OCI-LY7 (cell line): ENCODE data around the gene DIP2A. TPM values are rescaled to one million over a fixed set of nuclear protein-coding genes. Genes with fewer than 3 reads are reported as not detected.

Experiments used
- BruUV-seq: library from RNA; stranded (reverse); fragments of 400-500 nt; replicated peaks from 2 replicates; lab custom pipeline; 2021; lab: Mats Ljungman, UMichigan
- CTCF ChIA-PET: fragments of 300-600 bp; sonication (Branson Sonifier 250); formaldehyde crosslinking; loops from one replicate; lab custom pipeline; 2022; ENCODE audit warnings: antibody characterized with exemption; ENCODE audit not compliant: unreplicated experiment; lab: Charles Lee
- POLR2A ChIA-PET: fragments of 300-600 bp; sonication (Branson Sonifier 250); formaldehyde crosslinking; loops from one replicate; lab custom pipeline; 2022; ENCODE audit warnings: antibody characterized with exemption; lab: Charles Lee
- DNase-seq: peaks from one replicate; pipeline ENCODE4 v3.0.0-alpha.2; 2015; ENCODE audit warnings: low spot score
- H2AFZ ChIP-seq: fragments of 200-600 bp; sonication (generic), shearing (Covaris generic); 2 replicates; pipeline ENCODE4 v1.6.1; 2014; ENCODE audit warnings: mild to moderate bottlenecking, antibody characterized with exemption, low read length, moderate library complexity
- H3K27ac ChIP-seq: fragments of 200-600 bp; sonication (generic); 2 replicates; pipeline ENCODE4 v1.5.1; 2014; ENCODE audit warnings: mixed run types, low read depth, mild to moderate bottlenecking, moderate library complexity, low read length, inconsistent platforms; ENCODE audit not compliant: poor library complexity, severe bottlenecking
- H3K36me3 ChIP-seq: fragments of 200-600 bp; sonication (generic); 2 replicates; pipeline ENCODE4 v1.6.1; 2014; ENCODE audit warnings: mild to moderate bottlenecking, antibody characterized with exemption, low read length, moderate library complexity, mixed read lengths; ENCODE audit not compliant: insufficient read depth
- H3K4me1 ChIP-seq: fragments of 200-600 bp; sonication (generic); 2 replicates; pipeline ENCODE4 v1.5.1; 2014; ENCODE audit warnings: mild to moderate bottlenecking, low read length; ENCODE audit not compliant: insufficient read depth, poor library complexity, severe bottlenecking
- H3K4me2 ChIP-seq: fragments of 200-600 bp; sonication (generic); 2 replicates; pipeline ENCODE4 v1.6.1; 2014; ENCODE audit warnings: mild to moderate bottlenecking, low read length
- H3K4me3 ChIP-seq: fragments of 200-600 bp; sonication (generic); 2 replicates; pipeline ENCODE4 v1.5.1; 2014; ENCODE audit warnings: mild to moderate bottlenecking, low read depth, low read length; ENCODE audit not compliant: poor library complexity, severe bottlenecking
- H3K79me2 ChIP-seq: fragments of 200-600 bp; sonication (generic); 2 replicates; pipeline ENCODE4 v1.6.1; 2016; ENCODE audit warnings: low read depth, mild to moderate bottlenecking, low read length, moderate library complexity, mixed read lengths; ENCODE audit not compliant: insufficient read depth
- H3K9me2 ChIP-seq: fragments of 200-600 bp; sonication (generic); 2 replicates; pipeline ENCODE4 v1.6.1; 2016; ENCODE audit warnings: mild to moderate bottlenecking, low read length, mixed read lengths; ENCODE audit not compliant: insufficient read depth
- H3K9me3 ChIP-seq: fragments of 200-600 bp; sonication (generic); 2 replicates; pipeline ENCODE4 v1.6.1; 2014; ENCODE audit warnings: mild to moderate bottlenecking, mixed run types, low read length, mixed read lengths
- H4K20me1 ChIP-seq: fragments of 200-600 bp; sonication (generic); 2 replicates; pipeline ENCODE4 v1.6.1; 2014; ENCODE audit warnings: mild to moderate bottlenecking, antibody characterized with exemption, low read length, moderate library complexity, mixed read lengths; ENCODE audit not compliant: insufficient read depth
- EZH2phosphoT487 ChIP-seq: fragments of 200-600 bp; sonication (generic); IDR thresholded peaks from 2 replicates; pipeline ENCODE4 v1.6.1; 2018; ENCODE audit warnings: low read depth, borderline replicate concordance, mild to moderate bottlenecking, mixed run types, antibody characterized with exemption, low read length, moderate library complexity, mixed read lengths
- intact Hi-C: fragments of 100-400 bp; cut with micrococcal nuclease; formaldehyde crosslinking; loops from one replicate; pipeline ENCODE4 v1.10.0; 2022; ENCODE audit not compliant: unreplicated experiment
- total RNA-seq, 2 experiments: library from RNA; depleted of rRNA in 1 of 2; stranded (reverse); fragments of >200 nt in 1 of 2; shearing (Covaris generic) in 1 of 2; gene quantifications; 2 replicates each; pipeline ENCODE4 v1.2.3, GENCODE V29; 2014 to 2022
- TF ChIP-seq, protein P1 (sequence below): fragments of 200-600 bp; sonication (generic); conservative IDR thresholded peaks from 2 replicates; pipeline ENCODE4 v1.5.1; 2014; ENCODE audit warnings: mild to moderate bottlenecking, antibody characterized with exemption, low read length, moderate library complexity, mixed read lengths

DIP2A gene
- total RNA-seq, 2 experiments from 2014 or later, result 27.9 to 44.7 TPM

DNA sequence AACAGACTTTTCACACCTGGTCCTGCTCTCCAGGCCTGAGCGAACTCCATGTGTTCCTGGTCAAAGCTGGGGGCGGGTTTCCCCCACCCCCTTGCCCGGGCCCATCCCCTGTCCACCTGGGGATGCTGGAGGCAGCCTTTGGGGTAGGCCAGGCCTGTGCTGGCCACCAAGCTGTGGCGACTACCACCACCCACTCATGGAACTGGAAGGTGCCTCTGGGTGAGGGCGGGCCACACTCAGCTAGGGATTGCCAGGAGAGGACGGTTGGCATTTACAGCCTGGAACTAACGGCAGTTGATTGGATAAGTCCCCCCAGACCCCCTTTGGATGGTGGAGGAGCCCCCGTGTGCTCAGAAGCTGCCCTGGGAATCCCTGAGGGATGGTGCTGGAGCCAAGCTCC, 138.3 kb downstream of the DIP2A start:
- no peak for DNase-seq
- Histone ChIP-seq H3K9me2 (no peaks in the 10 kb centered on the region), H3K4me1 (no peaks in the 10 kb centered on the region), H3K4me3 (no peak overlapping the region), H3K9me3 (0 out of 2 replicates have a peak, but pooled peaks cover 10% of the 10 kb centered on the region), H2AFZ (no peak overlapping the region), H3K79me2 (no peaks in the 10 kb centered on the region), H4K20me1 (no peaks in the 10 kb centered on the region), H3K4me2 (no peak overlapping the region), H3K36me3 (no peaks in the 10 kb centered on the region), H3K27ac (no peak overlapping the region)
- CTCF ChIA-PET, result no interaction called here
- TF ChIP-seq EZH2phosphoT487, result no peak
- TF ChIP-seq, protein P1, sequence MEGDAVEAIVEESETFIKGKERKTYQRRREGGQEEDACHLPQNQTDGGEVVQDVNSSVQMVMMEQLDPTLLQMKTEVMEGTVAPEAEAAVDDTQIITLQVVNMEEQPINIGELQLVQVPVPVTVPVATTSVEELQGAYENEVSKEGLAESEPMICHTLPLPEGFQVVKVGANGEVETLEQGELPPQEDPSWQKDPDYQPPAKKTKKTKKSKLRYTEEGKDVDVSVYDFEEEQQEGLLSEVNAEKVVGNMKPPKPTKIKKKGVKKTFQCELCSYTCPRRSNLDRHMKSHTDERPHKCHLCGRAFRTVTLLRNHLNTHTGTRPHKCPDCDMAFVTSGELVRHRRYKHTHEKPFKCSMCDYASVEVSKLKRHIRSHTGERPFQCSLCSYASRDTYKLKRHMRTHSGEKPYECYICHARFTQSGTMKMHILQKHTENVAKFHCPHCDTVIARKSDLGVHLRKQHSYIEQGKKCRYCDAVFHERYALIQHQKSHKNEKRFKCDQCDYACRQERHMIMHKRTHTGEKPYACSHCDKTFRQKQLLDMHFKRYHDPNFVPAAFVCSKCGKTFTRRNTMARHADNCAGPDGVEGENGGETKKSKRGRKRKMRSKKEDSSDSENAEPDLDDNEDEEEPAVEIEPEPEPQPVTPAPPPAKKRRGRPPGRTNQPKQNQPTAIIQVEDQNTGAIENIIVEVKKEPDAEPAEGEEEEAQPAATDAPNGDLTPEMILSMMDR, result no peak
- intact Hi-C loops, result no loop called here
- POLR2A ChIA-PET, result no interaction called here
- no TSS peak for BruUV-seq

DNA sequence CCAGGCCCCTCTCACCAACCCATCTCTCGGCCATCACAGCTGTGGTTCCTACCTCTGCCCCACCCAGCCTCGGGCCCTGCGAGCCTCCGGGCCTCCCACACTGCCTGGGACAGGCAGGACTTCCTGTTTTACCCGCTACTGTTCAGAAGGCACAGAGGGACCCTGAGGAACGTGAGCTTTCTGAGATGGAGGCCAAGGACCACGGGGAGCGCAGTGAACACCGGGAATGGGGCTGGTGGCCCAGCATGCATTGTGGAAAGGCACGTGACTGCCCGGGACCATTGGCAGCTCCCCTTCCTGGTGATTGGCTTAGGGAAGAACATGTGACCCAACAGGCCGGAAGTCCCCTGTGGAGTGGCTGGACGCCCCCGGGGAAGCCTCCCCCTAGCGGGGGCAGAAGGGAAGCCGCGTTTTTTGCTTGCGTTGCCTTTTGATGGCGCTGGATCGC, 139.2 kb downstream of the DIP2A start:
- H3K4me3 ChIP-seq, result no peak overlapping the region
- H3K79me2 ChIP-seq, result no peaks in the 10 kb centered on the region
- no peak overlapping the region for H3K4me2 ChIP-seq
- H3K4me1 ChIP-seq, result no peaks in the 10 kb centered on the region
- no peaks in the 10 kb centered on the region for H3K36me3 ChIP-seq
- H2AFZ ChIP-seq, result no peak overlapping the region
- no peak for TF ChIP-seq EZH2phosphoT487
- TF ChIP-seq, protein P1, result no peak
- H3K9me3 ChIP-seq, result 0 out of 2 replicates have a peak, but pooled peaks cover 10% of the 10 kb centered on the region
- ChIA-PET CTCF (no interaction called here), POLR2A (no interaction called here)
- H3K9me2 ChIP-seq, result no peaks in the 10 kb centered on the region
- intact Hi-C loops, result no loop called here
- no TSS peak for BruUV-seq
- H4K20me1 ChIP-seq, result no peaks in the 10 kb centered on the region
- DNase-seq, result no peak
- H3K27ac ChIP-seq, result no peak overlapping the region
